Mesothelial cell of epicardium (in vitro differentiated cells): ENCODE results near the gene COL5A1. TPM values are rescaled to one million over a fixed set of nuclear protein-coding genes. Genes with fewer than 3 reads are reported as not detected.
A peak's percentile ranks its signal among the peaks of the same experiment; 100 is the strongest.

Experiments
- DNase-seq, 2 experiments: peaks; one replicate each; pipeline ENCODE4 v3.0.0; 2021; ENCODE audit warnings: low spot score in 2 of 2; ENCODE audit not compliant: unreplicated experiment in 2 of 2
- H3K27ac Mint-ChIP-seq: 2 replicates; pipeline ENCODE4 v1.8.0; 2021; ENCODE audit warnings: mixed read lengths
- H3K27me3 Mint-ChIP-seq: 2 replicates; pipeline ENCODE4 v1.8.0; 2021; ENCODE audit warnings: low read depth, mixed read lengths
- H3K36me3 Mint-ChIP-seq: 2 replicates; pipeline ENCODE4 v1.8.0; 2021; ENCODE audit warnings: mixed read lengths
- H3K4me1 Mint-ChIP-seq: 2 replicates; pipeline ENCODE4 v1.8.0; 2021; ENCODE audit warnings: mixed read lengths
- H3K4me3 Mint-ChIP-seq: 2 replicates; pipeline ENCODE4 v1.8.0; 2021; ENCODE audit warnings: mild to moderate bottlenecking, moderate library complexity, mixed read lengths
- H3K9me3 Mint-ChIP-seq: 2 replicates; pipeline ENCODE4 v1.8.0; 2021; ENCODE audit warnings: mixed read lengths
- CTCF ChIP-seq: fragments of 200-600 bp; sonication (generic); IDR thresholded peaks from one replicate; pipeline ENCODE4 v1.5.0; 2021; ENCODE audit warnings: antibody characterized with exemption; ENCODE audit not compliant: unreplicated experiment
- total RNA-seq: library from RNA; stranded (reverse); gene quantifications from 3 replicates; pipeline ENCODE4 v1.2.1, GENCODE V29; 2021

The COL5A1 gene
- total RNA-seq, 1 donor from 2014 or later: 605 TPM

GRCh38 chr9:134670042-134670525 lies 28.5 kb downstream of the COL5A1 start:
- Mint-ChIP-seq H3K9me3 (peaks cover 21% of the 10 kb centered on the region), H3K36me3 (peaks cover 36% of the 10 kb centered on the region), H3K27me3 (no peaks in the 10 kb centered on the region), H3K4me1 (peaks cover 39% of the 10 kb centered on the region), H3K4me3 (no peak overlapping the region), H3K27ac (peak overlapping the region; percentile 92)
- TF ChIP-seq CTCF: no peak
- DNase-seq: no peak

DNA sequence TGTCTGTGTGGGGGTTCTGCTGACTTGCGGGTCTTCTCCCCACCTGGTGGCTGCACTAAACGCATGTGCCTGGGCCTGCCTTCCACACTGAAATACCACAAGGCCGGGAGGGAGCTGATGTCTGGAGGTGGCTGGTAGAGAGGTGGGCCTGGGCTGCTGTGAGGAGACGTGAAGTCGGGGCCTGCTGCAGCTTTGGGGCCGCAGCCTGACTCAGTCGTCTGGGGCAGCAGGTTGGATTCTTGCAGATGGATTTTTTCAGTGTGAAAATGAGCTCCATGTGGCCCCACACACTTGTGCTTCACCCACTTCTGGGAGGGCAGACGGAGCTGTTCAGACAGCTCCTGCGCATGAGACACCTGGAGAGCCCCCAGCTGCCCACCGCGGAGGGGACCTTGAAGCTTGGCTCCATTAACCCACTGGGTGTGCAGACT lies 29.3 kb downstream of the COL5A1 start:
- no peak for DNase-seq
- H3K4me1 Mint-ChIP-seq: peaks cover 39% of the 10 kb centered on the region

DNA sequence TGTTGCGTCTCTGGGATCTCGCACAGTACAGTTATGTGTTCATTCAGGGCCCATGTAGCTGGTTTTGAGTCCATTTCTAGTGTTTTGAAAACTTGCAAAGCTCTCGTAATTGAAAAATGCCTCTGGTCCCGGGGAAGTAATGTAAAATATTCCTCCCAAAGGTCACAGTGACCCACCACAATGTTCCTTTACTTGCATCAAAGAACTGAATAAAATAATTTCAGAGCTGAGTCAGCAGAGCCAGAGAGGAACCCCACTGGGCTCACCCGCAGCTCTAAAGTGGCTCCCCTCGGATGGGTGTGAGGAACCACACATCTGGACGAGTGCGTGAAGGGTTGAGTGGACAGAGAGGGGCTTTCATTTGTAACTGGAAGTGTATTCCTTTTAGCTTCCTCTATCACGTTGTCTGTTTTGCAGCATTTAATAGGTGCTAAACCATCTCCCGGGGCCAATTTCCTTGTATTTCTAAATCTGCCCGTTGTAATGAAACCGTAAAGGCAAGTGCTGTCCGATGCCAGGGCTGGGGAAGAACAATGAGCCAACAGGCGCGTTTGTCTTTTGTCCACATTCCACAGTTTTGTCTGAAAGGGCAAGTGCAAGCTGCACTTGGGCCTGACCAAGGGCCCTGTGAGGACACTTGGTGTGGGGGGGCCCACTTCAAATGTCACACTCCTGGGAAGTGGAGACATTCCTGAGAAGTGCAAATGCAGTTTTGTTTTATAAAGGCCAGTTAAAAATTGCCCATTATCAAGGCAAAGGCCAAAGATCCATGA lies 29.9 kb downstream of the COL5A1 start:
- peaks cover 40% of the 10 kb centered on the region for H3K4me1 Mint-ChIP-seq
- no peaks in the 10 kb centered on the region for H3K27me3 Mint-ChIP-seq
- DNase-seq: no peak
- no peak overlapping the region for H3K4me3 Mint-ChIP-seq
- H3K9me3 Mint-ChIP-seq: peaks cover 26% of the 10 kb centered on the region
- H3K36me3 Mint-ChIP-seq: peaks cover 37% of the 10 kb centered on the region
- no peak for TF ChIP-seq CTCF
- H3K27ac Mint-ChIP-seq: peak overlapping the region; percentile 92

More for the DNA sequence above, 29.3 kb downstream of the COL5A1 start:
- H3K9me3 Mint-ChIP-seq: peaks cover 26% of the 10 kb centered on the region
- peak overlapping the region; percentile 92 for H3K27ac Mint-ChIP-seq
- TF ChIP-seq CTCF: no peak
- no peaks in the 10 kb centered on the region for H3K27me3 Mint-ChIP-seq
- H3K36me3 Mint-ChIP-seq: peaks cover 38% of the 10 kb centered on the region
- no peak overlapping the region for H3K4me3 Mint-ChIP-seq

GRCh38 chr9:134676361-134676760 lies 34.8 kb downstream of the COL5A1 start:
- Mint-ChIP-seq H3K27me3 (no peaks in the 10 kb centered on the region), H3K27ac (no peak overlapping the region), H3K9me3 (peaks cover 26% of the 10 kb centered on the region), H3K36me3 (peaks cover 27% of the 10 kb centered on the region), H3K4me3 (no peak overlapping the region), H3K4me1 (peaks cover 36% of the 10 kb centered on the region)
- no peak for DNase-seq
- no peak for TF ChIP-seq CTCF

DNA sequence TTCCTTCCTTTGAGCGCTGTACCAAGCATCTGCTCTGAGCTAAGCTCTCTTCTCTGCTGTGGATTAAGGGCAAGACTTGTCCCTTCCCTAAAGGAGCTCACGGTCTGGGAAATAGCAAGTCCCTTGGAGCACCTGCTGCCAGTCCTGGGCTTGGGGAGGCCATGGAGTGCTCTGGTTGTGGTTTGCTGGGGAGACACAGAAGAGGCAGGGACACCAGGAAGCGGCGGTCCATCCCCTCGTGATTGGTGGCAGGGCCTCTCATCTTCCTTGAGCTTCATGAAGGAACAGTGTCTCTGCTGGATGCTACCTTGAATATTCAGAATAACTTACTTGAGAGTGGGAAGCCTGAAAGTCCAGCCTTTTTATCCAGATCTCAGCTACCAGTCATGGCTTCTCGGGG lies 35.3 kb downstream of the COL5A1 start:
- no peaks in the 10 kb centered on the region for H3K27me3 Mint-ChIP-seq
- H3K27ac Mint-ChIP-seq: no peak overlapping the region
- H3K4me1 Mint-ChIP-seq: peaks cover 36% of the 10 kb centered on the region
- H3K4me3 Mint-ChIP-seq: no peak overlapping the region
- H3K9me3 Mint-ChIP-seq: peaks cover 26% of the 10 kb centered on the region
- no peak for TF ChIP-seq CTCF
- peaks cover 27% of the 10 kb centered on the region for H3K36me3 Mint-ChIP-seq
- no peak for DNase-seq
